Measurements from ENCODE around the gene YPEL4.

- no peak for TF ChIP-seq POLR2A (IDR thresholded peaks at IDR 0.05)
- TF ChIP-seq CTCF (IDR thresholded peaks at IDR 0.05) = no peak
These were observed 51.5 kb downstream of the YPEL4 start for GRCh38 chr11:57597916-57598830.
